MM.1S (cell line): ENCODE measurements around the gene HSD17B10.
"Not testable (repeated sequence)": the region's sequence is repeated elsewhere in the genome, so short reads cannot be mapped to it uniquely, and the experiment has no call there.

ENCODE experiments used
- CTCF ChIP-seq: fragments of 300-600 bp; sonication (generic); IDR thresholded peaks from 2 replicates; pipeline ENCODE4 v1.5.1; 2016; ENCODE audit warnings: antibody characterized with exemption, low read length, mixed read lengths
- EZH2 ChIP-seq: fragments of 300-600 bp; sonication (generic); optimal IDR thresholded peaks from 2 replicates; pipeline ENCODE3; 2017; ENCODE audit warnings: low read depth, mild to moderate bottlenecking, antibody characterized with exemption, low read length, mixed read lengths
- EZH2phosphoT487 ChIP-seq: fragments of 300-600 bp; sonication (generic); IDR thresholded peaks from 2 replicates; pipeline ENCODE4 v1.6.1; 2018; ENCODE audit warnings: antibody characterized with exemption, low read length

GRCh38 chrX:53468659-53469058 lies 34.5 kb upstream of the HSD17B10 start:
- not testable (repeated sequence) for TF ChIP-seq CTCF, EZH2, EZH2phosphoT487
